K562 (cell line): ENCODE measurements around the gene IRF9. TPM values are rescaled to one million over a fixed set of nuclear protein-coding genes. Genes with fewer than 3 reads are reported as not detected.

Source experiments
- EP400 ChIP-seq: fragments of 450-650 bp; IDR thresholded peaks from 2 replicates; pipeline ENCODE4 v1.6.1; 2017; ENCODE audit warnings: antibody characterized with exemption, mild to moderate bottlenecking, moderate library complexity
- KAT7 ChIP-seq: sonication (generic); formaldehyde crosslinking; IDR thresholded peaks from 2 replicates; pipeline ENCODE4 v1.8.0; 2022; ENCODE audit warnings: missing genetic modification reagents, mild to moderate bottlenecking, borderline replicate concordance
- MCM2 ChIP-seq: fragments of 450-650 bp; IDR thresholded peaks from 2 replicates; pipeline ENCODE4 v1.6.1; 2017; ENCODE audit warnings: low read depth, mild to moderate bottlenecking
- NBN ChIP-seq: fragments of 450-650 bp; IDR thresholded peaks from 2 replicates; pipeline ENCODE4 v1.6.1; 2016; ENCODE audit warnings: low read depth, mild to moderate bottlenecking
- NCOA2 ChIP-seq, 2 experiments: fragments of 450-650 bp; IDR thresholded peaks; 2 replicates each; pipeline ENCODE4 v1.6.1; 2018; ENCODE audit warnings: mild to moderate bottlenecking in 2 of 2, moderate library complexity in 1 of 2; ENCODE audit not compliant: partially characterized antibody in 2 of 2
- TAF9B ChIP-seq: fragments of 450-650 bp; IDR thresholded peaks from 2 replicates; pipeline ENCODE4 v1.6.1; 2018; ENCODE audit warnings: mild to moderate bottlenecking; ENCODE audit not compliant: partially characterized antibody
- TEAD4 ChIP-seq, 2 experiments: sonication (generic) in 1 of 2; formaldehyde crosslinking in 1 of 2; IDR thresholded peaks; 2 replicates each; pipeline versions ENCODE4 v1.6.1 to v1.8.0; 2012 to 2022; ENCODE audit warnings: borderline replicate concordance in 1 of 2, inconsistent platforms in 1 of 2, low read length in 1 of 2, mild to moderate bottlenecking in 1 of 2, missing genetic modification reagents in 1 of 2
- ZNF79 ChIP-seq: fragments of 250-450 bp; sonication (Bioruptor Pico); IDR thresholded peaks from 2 replicates; pipeline ENCODE4 v1.4.0; 2020; ENCODE audit warnings: low read depth, mild to moderate bottlenecking, moderate library complexity
- polyA plus RNA-seq, 8 experiments: library from polyadenylated mRNA; depleted of rRNA in 4 of 8; stranded (reverse) in 5 of 8; unstranded in 3 of 8; fragments of >200 nt; fragmentation: Nextera tagmentation in 2 of 8; fragmentation: Illumina TruSeq in 1 of 8; extraction: Ambion mirVana in 2 of 8; extraction: Trizol in 1 of 8; gene quantifications; 2 replicates each; pipeline versions ENCODE4 v1.2.1 to v1.2.3, GENCODE V29; 2011 to 2014; ENCODE audit warnings: inconsistent platforms in 1 of 8, missing spikeins in 1 of 8
- total RNA-seq, 7 experiments: library from RNA; depleted of rRNA in 6 of 7; stranded (reverse); fragments of >200 nt in 6 of 7; fragmentation: Illumina TruSeq in 2 of 7; extraction: Trizol in 2 of 7; gene quantifications; 2 replicates each; pipeline versions ENCODE4 v1.2.1 to v1.2.3, GENCODE V29; 2011 to 2021; ENCODE audit warnings: low replicate concordance in 1 of 7
- TF ChIP-seq, protein P1 (sequence below), 2 experiments: fragments of 450-650 bp; formaldehyde crosslinking in 1 of 2; IDR thresholded peaks; 2 replicates each; pipeline versions ENCODE4 v1.4.0 to v1.6.1; 2014 to 2020; ENCODE audit warnings: mild to moderate bottlenecking in 2 of 2, borderline replicate concordance in 1 of 2, low read depth in 1 of 2
- TF ChIP-seq, protein P2 (sequence below), 2 experiments: fragments of 450-650 bp; conservative IDR thresholded peaks; 2 replicates each; pipeline ENCODE4 v1.6.1; 2017; ENCODE audit warnings: mild to moderate bottlenecking in 2 of 2, moderate library complexity in 2 of 2

The IRF9 gene
- total and polyA plus RNA-seq, 9 of the 15 experiments (the other 6 are each of a cell fraction or from before 2014, with no cell fraction given) = 0.79 to 14.8 (median 6.1) TPM

DNA sequence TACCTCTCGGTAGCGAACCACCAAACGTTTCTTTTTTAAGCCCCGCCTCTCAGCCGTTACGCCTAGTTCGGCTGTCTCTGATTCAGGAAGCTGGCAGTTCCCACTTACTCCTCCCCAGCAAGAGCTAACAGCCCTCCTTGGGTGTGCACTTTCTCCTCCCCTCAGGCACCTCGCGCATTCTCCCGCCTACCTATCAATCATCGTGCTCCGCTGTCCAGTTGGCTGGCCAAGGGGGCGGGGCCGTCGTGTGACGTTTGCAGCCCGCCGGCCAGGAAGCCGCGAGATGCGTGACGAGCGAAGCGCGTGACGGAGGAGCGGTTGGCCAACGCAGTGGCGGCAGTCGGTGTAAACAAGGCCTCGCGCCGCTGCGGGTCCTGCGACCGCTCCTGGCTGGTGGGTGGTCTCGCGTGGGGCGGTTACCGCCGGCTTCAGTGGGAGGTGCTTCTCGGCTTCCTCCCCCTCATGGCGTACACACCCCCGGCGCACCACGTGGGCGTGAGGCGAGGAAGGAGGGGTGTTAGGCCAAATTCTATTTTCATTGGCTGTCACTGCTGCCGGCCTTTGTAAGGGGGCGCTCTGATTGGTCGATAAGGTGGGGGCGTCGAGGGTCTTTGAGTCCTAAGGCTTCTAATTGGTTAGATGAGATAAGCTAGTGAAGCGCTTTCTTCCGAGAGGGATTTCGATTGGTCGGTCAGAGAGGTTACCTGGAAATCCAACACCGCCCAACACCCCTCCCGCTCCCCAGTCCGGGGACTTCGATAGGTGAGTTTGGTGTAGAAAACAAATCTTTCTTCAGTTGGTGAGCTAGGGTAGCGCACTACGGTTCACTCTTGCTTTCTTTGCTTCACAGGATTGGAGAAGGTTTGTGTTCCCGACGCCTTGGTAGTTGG is 46.3 kb upstream of the IRF9 start, which contains the start of the genes DCAF11 and NRL (continued):
- TF ChIP-seq EP400 (peak; percentile 99), NBN (no peak), KAT7 (CRISPR knock-in tag) (peak; percentile 14; the same call in 1 of the 2 replicates), MCM2 (no peak), ZNF79 (CRISPR knock-in tag) (no peak), TEAD4 (IDR thresholded peaks at IDR 0.05; ENCODE audit: low read length) (0 out of 2 replicates have a peak, but pooled peaks have one; percentile 5), TEAD4 (CRISPR knock-in tag; IDR thresholded peaks at IDR 0.05; ENCODE audit: borderline replicate concordance) (no peak), NCOA2 (IDR thresholded peaks at IDR 0.05; ENCODE audit: partially characterized antibody in 2 of 2) (no peak), TAF9B (peak; percentile 5)
- TF ChIP-seq, protein P1, sequence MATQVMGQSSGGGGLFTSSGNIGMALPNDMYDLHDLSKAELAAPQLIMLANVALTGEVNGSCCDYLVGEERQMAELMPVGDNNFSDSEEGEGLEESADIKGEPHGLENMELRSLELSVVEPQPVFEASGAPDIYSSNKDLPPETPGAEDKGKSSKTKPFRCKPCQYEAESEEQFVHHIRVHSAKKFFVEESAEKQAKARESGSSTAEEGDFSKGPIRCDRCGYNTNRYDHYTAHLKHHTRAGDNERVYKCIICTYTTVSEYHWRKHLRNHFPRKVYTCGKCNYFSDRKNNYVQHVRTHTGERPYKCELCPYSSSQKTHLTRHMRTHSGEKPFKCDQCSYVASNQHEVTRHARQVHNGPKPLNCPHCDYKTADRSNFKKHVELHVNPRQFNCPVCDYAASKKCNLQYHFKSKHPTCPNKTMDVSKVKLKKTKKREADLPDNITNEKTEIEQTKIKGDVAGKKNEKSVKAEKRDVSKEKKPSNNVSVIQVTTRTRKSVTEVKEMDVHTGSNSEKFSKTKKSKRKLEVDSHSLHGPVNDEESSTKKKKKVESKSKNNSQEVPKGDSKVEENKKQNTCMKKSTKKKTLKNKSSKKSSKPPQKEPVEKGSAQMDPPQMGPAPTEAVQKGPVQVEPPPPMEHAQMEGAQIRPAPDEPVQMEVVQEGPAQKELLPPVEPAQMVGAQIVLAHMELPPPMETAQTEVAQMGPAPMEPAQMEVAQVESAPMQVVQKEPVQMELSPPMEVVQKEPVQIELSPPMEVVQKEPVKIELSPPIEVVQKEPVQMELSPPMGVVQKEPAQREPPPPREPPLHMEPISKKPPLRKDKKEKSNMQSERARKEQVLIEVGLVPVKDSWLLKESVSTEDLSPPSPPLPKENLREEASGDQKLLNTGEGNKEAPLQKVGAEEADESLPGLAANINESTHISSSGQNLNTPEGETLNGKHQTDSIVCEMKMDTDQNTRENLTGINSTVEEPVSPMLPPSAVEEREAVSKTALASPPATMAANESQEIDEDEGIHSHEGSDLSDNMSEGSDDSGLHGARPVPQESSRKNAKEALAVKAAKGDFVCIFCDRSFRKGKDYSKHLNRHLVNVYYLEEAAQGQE (IDR thresholded peaks at IDR 0.05; ENCODE audit: borderline replicate concordance) = peak; percentile 76
- TF ChIP-seq, protein P1 (CRISPR knock-in tag; IDR thresholded peaks at IDR 0.05; ENCODE audit: low read depth) = no peak
- TF ChIP-seq, protein P2, sequence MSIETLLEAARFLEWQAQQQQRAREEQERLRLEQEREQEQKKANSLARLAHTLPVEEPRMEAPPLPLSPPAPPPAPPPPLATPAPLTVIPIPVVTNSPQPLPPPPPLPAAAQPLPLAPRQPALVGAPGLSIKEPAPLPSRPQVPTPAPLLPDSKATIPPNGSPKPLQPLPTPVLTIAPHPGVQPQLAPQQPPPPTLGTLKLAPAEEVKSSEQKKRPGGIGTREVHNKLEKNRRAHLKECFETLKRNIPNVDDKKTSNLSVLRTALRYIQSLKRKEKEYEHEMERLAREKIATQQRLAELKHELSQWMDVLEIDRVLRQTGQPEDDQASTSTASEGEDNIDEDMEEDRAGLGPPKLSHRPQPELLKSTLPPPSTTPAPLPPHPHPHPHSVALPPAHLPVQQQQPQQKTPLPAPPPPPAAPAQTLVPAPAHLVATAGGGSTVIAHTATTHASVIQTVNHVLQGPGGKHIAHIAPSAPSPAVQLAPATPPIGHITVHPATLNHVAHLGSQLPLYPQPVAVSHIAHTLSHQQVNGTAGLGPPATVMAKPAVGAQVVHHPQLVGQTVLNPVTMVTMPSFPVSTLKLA (conservative IDR thresholded peaks at IDR 0.05) = peak; percentile 100
